GM21515 (cell line): ENCODE measurements around the gene LEO1.

Source experiments
- ATAC-seq: cut with Tn5 transposase; IDR thresholded peaks from one replicate; pipeline ENCODE4 v1.9.1; 2021; ENCODE audit not compliant: unreplicated experiment

LEO1 gene

GRCh38 chr15:51971375-51972133, at the start of gene LEO1:
TSS of gene LEO1 (minus strand) at chr15:51971778. CDS start at chr15:51971745, 33 bp downstream.
- ATAC-seq: peak; percentile 86

DNA sequence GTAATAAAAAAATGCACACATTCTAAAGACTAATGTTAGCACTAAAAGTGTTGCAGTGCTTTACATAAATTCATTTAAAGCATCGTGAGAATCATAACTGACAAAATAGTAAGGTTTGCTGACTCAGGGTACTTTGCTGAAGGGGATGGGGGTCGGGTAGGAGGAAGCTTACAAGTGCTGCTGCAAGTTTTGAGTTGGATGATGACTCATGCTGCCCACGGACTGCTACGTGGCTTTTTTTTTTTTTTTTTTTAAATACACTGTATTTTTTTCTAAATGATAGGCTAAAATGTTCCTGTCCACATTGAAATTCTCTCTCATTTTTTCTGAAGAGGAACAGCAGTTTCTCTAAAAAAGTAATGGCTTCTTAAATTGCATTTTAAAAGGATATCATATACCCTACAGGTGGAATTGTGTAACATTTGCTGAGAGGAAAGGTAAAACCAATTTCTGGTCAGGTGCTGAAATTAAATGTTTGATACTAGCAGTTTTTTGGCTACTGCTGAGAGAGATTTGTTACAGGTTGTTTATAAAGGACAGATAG, 49.6 kb upstream of the LEO1 start:
- ATAC-seq: no peak

DNA sequence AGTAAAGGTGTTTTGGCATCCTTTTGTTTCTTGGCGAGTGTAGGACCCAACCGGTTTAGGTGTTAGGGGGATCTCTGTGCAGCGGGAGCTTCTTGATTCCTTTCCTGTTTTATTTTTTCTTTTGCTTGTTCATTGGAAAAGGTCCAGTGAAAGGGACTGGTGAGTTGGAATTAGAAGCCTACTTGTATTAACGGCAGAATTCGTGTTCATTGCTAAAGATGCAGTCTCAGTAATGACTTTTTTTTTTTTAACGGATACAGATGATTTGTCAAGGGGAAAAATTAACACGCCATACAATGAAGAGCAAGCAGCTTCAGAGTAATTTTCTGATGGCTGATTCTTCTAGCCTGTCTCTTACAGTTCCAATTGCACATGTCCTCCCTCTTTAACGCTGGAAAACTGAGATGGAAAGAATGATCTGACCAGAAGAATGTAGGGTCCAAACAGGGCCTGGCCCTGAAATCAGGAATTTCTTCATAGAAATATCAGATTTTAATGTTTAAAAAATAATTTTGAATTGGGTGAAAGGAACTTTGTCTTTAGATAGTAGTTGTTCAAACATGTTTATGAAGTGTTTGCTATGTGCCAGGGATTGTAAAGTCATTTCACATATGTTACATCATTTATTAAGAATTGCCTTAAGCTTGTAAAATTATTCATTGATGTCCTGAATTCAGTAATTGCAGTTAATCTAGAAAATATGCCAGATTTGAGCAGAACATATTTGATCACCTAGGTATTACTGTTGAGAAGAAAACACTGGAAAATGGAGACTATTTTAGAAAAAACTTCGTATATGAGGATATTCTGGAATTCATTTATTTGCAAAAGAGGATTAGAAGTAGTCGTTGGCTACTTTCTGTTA, 48.9 kb upstream of the LEO1 start:
- ATAC-seq: no peak

- ATAC-seq: peak; percentile 44
Measured at GRCh38 chr15:52019394-52020220, 48.0 kb upstream of the LEO1 start.

GRCh38 chr15:52018693-52019393, 47.3 kb upstream of the LEO1 start, which contains the start of gene MAPK6:
TSS of gene MAPK6 (plus strand) at chr15:52019219. CDS start at chr15:52046461, 27,242 bp downstream.
- peak; percentile 69 for ATAC-seq

GRCh38 chr15:52018244-52018643, 46.7 kb upstream of the LEO1 start:
- no peak for ATAC-seq

GRCh38 chr15:52016316-52016715, 44.7 kb upstream of the LEO1 start:
- ATAC-seq: no peak

DNA sequence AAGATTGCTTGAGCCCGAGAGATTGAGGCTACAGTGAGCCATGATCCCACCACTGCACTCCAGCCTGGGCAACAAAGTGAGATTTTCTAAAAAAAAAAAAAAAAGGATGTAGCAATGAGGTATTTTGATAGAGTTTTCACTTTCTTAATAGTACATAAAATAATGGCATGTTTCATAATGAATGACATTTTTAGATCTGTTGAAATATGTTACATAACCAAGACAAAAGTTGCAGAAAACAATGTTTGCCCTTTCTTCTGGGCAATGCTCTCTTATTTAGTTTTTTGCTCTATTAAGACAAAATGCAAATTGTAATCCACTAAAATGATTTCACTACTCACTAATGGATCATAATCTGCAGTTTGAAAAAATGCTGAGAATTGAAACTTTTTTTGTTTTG, 43.0 kb upstream of the LEO1 start:
- no peak for ATAC-seq

GRCh38 chr15:52013151-52013791, 41.7 kb upstream of the LEO1 start:
- ATAC-seq: no peak

- ATAC-seq: no peak
Measured at GRCh38 chr15:52012210-52012609, 40.6 kb upstream of the LEO1 start.

- no peak for ATAC-seq
Measured at GRCh38 chr15:52011711-52012144, 40.1 kb upstream of the LEO1 start.

DNA sequence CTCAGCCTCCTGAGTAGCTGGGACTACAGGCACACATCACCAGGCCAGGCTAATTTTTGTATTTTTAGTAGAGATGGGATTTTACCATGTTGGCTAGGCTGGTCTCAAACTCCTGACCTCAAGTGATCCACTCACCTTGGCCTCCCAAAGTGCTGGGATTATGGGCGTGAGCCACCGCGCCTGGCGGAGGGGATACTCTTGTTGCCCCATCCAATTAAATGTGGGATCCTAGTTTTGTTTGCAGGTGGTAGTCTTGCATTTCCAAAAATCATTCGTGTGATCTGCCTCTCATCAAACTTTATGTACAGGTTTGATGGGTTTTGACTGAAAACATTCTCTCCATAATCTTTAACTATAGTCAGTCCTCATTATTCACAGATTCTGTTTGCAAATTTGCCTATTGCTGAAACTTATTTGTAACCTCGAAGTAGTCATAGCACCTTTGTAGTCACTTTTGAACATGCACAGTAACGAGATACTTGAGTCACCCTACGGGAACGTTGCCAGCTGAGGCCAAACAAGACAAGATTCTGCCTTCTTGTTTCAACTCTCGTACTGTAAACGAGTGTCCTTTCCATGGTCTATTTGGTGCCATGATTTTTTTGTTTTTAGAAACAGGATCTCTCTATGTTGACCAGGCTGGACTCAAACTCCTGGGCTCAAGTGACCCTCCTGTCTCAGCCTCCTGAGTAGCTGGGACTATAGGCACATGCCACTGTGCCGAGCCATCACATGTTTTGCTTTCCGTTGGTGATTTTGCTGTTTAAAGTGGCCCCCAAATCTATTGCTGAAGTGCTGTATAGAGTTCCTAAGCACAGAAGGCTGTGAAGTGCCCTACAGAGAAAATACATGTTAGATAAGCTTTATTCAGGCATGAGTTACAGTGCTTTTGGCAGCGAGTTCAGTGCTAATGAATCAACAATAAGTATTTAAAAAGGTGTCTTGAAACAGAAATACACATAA, 39.3 kb upstream of the LEO1 start:
- no peak for ATAC-seq

DNA sequence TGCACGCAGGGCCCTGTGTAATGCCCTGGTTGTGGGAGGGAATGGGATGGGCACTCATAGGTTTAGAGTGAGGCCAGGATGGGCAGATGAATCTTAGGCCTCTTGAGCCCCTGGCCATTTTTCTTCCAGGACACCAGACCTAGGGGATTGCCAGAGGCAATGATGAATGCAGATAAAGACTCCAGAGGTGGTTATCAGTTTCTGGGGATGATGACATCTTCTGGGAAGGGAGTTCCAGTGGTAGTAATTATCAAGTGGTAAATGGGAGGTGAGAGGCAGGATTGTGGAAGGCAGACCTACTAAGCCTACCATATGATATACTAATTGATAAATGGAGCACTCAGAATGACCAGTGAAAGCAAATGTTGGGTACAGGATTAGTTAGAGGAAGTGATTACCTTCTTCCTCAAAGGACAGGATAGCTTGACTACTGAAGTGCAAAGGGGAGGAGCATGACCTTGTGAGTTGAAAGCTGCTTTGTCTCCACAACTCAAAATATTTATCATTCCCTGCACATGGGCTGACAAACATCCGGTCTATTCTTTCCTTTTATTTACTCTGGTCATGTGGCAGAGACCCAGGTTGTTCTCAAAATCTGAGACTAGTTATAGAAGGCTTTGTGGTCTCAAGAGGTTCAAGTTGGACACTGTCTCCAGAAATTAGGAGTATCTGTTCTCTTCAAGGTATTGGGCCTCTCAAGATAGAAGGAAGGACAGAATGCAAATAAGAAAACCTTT, 37.3 kb upstream of the LEO1 start:
- no peak for ATAC-seq

- no peak for ATAC-seq
Measured at GRCh38 chr15:52008359-52008697, 36.8 kb upstream of the LEO1 start.

- peak; percentile 24 for ATAC-seq
Measured at GRCh38 chr15:52006702-52007340, 35.2 kb upstream of the LEO1 start.

GRCh38 chr15:52005748-52006701, 34.4 kb upstream of the LEO1 start:
- peak; percentile 67 for ATAC-seq
